WTC11 (cell line): Measurements from ENCODE around the gene RAB12. TPM values are rescaled to one million over a fixed set of nuclear protein-coding genes. Genes with fewer than 3 reads are reported as not detected.

Experiments used
- ATAC-seq: fragments of 200-7000 bp; cut with Tn5 transposase; 2 replicates; pipeline ENCODE4 v1.10.0; 2021; ENCODE audit warnings: mild to moderate bottlenecking, moderate library complexity
- CTCF ChIA-PET: fragments of 300-600 bp; sonication (Branson Sonifier 250); formaldehyde crosslinking; loops from one replicate; lab custom pipeline; 2021; ENCODE audit warnings: antibody characterized with exemption; lab: Charles Lee
- POLR2A ChIA-PET: fragments of 350-600 bp; sonication (Branson Sonifier 250); formaldehyde crosslinking; loops from one replicate; lab custom pipeline; 2021; ENCODE audit warnings: antibody characterized with exemption; lab: Charles Lee
- DNase-seq: peaks from one replicate; pipeline ENCODE4 v3.0.0; 2021; ENCODE audit warnings: low spot score
- H3K27ac Mint-ChIP-seq: 2 replicates; pipeline ENCODE4 v1.8.0; 2021; ENCODE audit warnings: mixed read lengths
- H3K27me3 Mint-ChIP-seq: 2 replicates; pipeline ENCODE4 v1.8.0; 2021; ENCODE audit warnings: low read depth, mild to moderate bottlenecking, moderate library complexity, mixed read lengths
- H3K36me3 Mint-ChIP-seq: 2 replicates; pipeline ENCODE4 v1.8.0; 2021; ENCODE audit warnings: mixed read lengths
- H3K4me1 Mint-ChIP-seq: 2 replicates; pipeline ENCODE4 v1.8.0; 2022; ENCODE audit warnings: mixed read lengths
- H3K4me3 Mint-ChIP-seq: 2 replicates; pipeline ENCODE4 v1.8.0; 2021; ENCODE audit warnings: mild to moderate bottlenecking, moderate library complexity, mixed read lengths
- H3K9me3 Mint-ChIP-seq: 2 replicates; pipeline ENCODE4 v1.8.0; 2021; ENCODE audit warnings: mixed read lengths
- NFATC4 ChIP-seq: fragments of 250-450 bp; sonication (Bioruptor Pico); IDR thresholded peaks from 2 replicates; pipeline ENCODE4 v1.9.0; 2021; ENCODE audit warnings: mild to moderate bottlenecking
- RELA ChIP-seq: sonication (generic); formaldehyde crosslinking; IDR thresholded peaks from 2 replicates; pipeline ENCODE4 v1.8.1; 2022; ENCODE audit warnings: missing genetic modification reagents, mild to moderate bottlenecking, borderline replicate concordance
- TCF7 ChIP-seq: sonication (generic); formaldehyde crosslinking; IDR thresholded peaks from 2 replicates; pipeline ENCODE4 v1.8.0; 2022; ENCODE audit warnings: mild to moderate bottlenecking, low read depth, missing genetic modification reagents, moderate library complexity
- TEAD1 ChIP-seq: sonication (generic); formaldehyde crosslinking; IDR thresholded peaks from 2 replicates; pipeline ENCODE4 v1.8.0; 2022; ENCODE audit warnings: mild to moderate bottlenecking, missing genetic modification reagents
- TEAD4 ChIP-seq: sonication (generic); formaldehyde crosslinking; IDR thresholded peaks from 2 replicates; pipeline ENCODE4 v1.8.0; 2022; ENCODE audit warnings: mild to moderate bottlenecking, missing genetic modification reagents
- ZNF263 ChIP-seq: sonication (generic); formaldehyde crosslinking; IDR thresholded peaks from 2 replicates; pipeline ENCODE4 v1.8.1; 2022; ENCODE audit warnings: low read depth, mild to moderate bottlenecking, moderate library complexity, missing genetic modification reagents
- ZNF317 ChIP-seq: sonication (generic); formaldehyde crosslinking; IDR thresholded peaks from 2 replicates; pipeline ENCODE4 v1.8.1; 2023; ENCODE audit warnings: low read depth, mild to moderate bottlenecking, moderate library complexity, missing genetic modification reagents, borderline replicate concordance
- ZNF671 ChIP-seq: fragments of 250-450 bp; sonication (Bioruptor Pico); IDR thresholded peaks from 2 replicates; pipeline ENCODE4 v1.8.0; 2021; ENCODE audit warnings: mild to moderate bottlenecking
- total RNA-seq: library from RNA; stranded (reverse); gene quantifications from 3 replicates; pipeline ENCODE4 v1.2.3, GENCODE V29; 2021
- TF ChIP-seq, protein P1 (sequence below): sonication (generic); formaldehyde crosslinking; IDR thresholded peaks from 2 replicates; pipeline ENCODE4 v1.8.0; 2022; ENCODE audit warnings: mild to moderate bottlenecking, missing genetic modification reagents
- TF ChIP-seq, protein P2 (sequence below): sonication (generic); formaldehyde crosslinking; IDR thresholded peaks from 2 replicates; pipeline ENCODE4 v1.8.1; 2022; ENCODE audit warnings: mild to moderate bottlenecking, missing genetic modification reagents, moderate library complexity, borderline replicate concordance
- TF ChIP-seq, protein P3 (sequence below): sonication (generic); formaldehyde crosslinking; IDR thresholded peaks from 2 replicates; pipeline ENCODE4 v1.8.1; 2023; ENCODE audit warnings: mild to moderate bottlenecking, missing genetic modification reagents, moderate library complexity
- TF ChIP-seq, protein P4 (sequence below): sonication (generic); formaldehyde crosslinking; IDR thresholded peaks from 2 replicates; pipeline ENCODE4 v1.8.0; 2022; ENCODE audit warnings: mild to moderate bottlenecking, missing genetic modification reagents
- TF ChIP-seq, protein P5 (sequence below): fragments of 250-450 bp; sonication (Bioruptor Pico); IDR thresholded peaks from 2 replicates; pipeline ENCODE4 v1.8.0; 2021; ENCODE audit warnings: mild to moderate bottlenecking
- TF ChIP-seq, protein P6 (sequence below): sonication (generic); formaldehyde crosslinking; IDR thresholded peaks from 2 replicates; pipeline ENCODE4 v1.8.1; 2023; ENCODE audit warnings: mild to moderate bottlenecking, missing genetic modification reagents
- TF ChIP-seq, protein P7 (sequence below): sonication (generic); formaldehyde crosslinking; IDR thresholded peaks from 2 replicates; pipeline ENCODE4 v1.8.0; 2023; ENCODE audit warnings: missing genetic modification reagents
- TF ChIP-seq, protein P8 (sequence below): fragments of 250-450 bp; sonication (Bioruptor Pico); conservative IDR thresholded peaks from 2 replicates; pipeline ENCODE4 v1.9.0; 2021; ENCODE audit warnings: mild to moderate bottlenecking

The RAB12 gene
- total RNA-seq, 1 experiment from 2014 or later, result 69.3 TPM

DNA sequence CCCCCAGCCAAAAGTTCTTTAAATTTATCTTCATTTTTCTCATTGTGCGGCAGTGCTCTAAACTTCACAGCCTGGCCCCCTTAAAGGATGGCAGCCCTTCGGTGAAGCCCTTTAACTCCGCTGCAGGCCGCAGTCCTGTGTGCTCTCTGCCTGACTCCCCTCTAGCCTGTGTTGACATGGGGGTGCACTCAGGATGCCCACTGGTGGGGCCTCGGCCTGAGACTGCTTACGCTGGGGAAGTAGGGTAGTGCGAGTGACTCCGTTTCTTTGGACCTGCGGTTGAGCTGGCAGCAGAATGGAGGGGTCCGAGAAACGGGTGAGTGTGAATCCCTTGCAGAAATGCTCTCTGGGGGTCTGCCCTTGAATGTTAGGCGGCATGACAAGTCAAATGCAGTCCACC lies 5.6 kb downstream of the RAB12 start:
- H3K9me3 Mint-ChIP-seq, result no peaks in the 10 kb centered on the region
- ChIA-PET CTCF (no interaction called here), POLR2A (no interaction called here)
- TF ChIP-seq, protein P1, sequence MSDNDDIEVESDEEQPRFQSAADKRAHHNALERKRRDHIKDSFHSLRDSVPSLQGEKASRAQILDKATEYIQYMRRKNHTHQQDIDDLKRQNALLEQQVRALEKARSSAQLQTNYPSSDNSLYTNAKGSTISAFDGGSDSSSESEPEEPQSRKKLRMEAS (CRISPR knock-in tag), result no peak
- TF ChIP-seq TEAD4 (no peak), ZNF263 (CRISPR knock-in tag) (no peak), TEAD1 (CRISPR knock-in tag) (no peak), ZNF317 (CRISPR knock-in tag) (no peak), TCF7 (CRISPR knock-in tag) (no peak), NFATC4 (CRISPR knock-in tag) (no peak), RELA (CRISPR knock-in tag) (no peak), ZNF671 (CRISPR knock-in tag) (no peak)
- TF ChIP-seq, protein P2, sequence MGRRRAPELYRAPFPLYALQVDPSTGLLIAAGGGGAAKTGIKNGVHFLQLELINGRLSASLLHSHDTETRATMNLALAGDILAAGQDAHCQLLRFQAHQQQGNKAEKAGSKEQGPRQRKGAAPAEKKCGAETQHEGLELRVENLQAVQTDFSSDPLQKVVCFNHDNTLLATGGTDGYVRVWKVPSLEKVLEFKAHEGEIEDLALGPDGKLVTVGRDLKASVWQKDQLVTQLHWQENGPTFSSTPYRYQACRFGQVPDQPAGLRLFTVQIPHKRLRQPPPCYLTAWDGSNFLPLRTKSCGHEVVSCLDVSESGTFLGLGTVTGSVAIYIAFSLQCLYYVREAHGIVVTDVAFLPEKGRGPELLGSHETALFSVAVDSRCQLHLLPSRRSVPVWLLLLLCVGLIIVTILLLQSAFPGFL (CRISPR knock-in tag), result no peak
- TF ChIP-seq, protein P3, sequence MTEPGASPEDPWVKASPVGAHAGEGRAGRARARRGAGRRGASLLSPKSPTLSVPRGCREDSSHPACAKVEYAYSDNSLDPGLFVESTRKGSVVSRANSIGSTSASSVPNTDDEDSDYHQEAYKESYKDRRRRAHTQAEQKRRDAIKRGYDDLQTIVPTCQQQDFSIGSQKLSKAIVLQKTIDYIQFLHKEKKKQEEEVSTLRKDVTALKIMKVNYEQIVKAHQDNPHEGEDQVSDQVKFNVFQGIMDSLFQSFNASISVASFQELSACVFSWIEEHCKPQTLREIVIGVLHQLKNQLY (CRISPR knock-in tag), result no peak
- TF ChIP-seq, protein P4, sequence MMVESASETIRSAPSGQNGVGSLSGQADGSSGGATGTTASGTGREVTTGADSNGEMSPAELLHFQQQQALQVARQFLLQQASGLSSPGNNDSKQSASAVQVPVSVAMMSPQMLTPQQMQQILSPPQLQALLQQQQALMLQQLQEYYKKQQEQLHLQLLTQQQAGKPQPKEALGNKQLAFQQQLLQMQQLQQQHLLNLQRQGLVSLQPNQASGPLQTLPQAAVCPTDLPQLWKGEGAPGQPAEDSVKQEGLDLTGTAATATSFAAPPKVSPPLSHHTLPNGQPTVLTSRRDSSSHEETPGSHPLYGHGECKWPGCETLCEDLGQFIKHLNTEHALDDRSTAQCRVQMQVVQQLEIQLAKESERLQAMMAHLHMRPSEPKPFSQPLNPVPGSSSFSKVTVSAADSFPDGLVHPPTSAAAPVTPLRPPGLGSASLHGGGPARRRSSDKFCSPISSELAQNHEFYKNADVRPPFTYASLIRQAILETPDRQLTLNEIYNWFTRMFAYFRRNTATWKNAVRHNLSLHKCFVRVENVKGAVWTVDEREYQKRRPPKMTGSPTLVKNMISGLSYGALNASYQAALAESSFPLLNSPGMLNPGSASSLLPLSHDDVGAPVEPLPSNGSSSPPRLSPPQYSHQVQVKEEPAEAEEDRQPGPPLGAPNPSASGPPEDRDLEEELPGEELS (CRISPR knock-in tag), result no peak
- TF ChIP-seq, protein P5, sequence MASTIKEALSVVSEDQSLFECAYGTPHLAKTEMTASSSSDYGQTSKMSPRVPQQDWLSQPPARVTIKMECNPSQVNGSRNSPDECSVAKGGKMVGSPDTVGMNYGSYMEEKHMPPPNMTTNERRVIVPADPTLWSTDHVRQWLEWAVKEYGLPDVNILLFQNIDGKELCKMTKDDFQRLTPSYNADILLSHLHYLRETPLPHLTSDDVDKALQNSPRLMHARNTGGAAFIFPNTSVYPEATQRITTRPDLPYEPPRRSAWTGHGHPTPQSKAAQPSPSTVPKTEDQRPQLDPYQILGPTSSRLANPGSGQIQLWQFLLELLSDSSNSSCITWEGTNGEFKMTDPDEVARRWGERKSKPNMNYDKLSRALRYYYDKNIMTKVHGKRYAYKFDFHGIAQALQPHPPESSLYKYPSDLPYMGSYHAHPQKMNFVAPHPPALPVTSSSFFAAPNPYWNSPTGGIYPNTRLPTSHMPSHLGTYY, result no peak
- TF ChIP-seq, protein P6, sequence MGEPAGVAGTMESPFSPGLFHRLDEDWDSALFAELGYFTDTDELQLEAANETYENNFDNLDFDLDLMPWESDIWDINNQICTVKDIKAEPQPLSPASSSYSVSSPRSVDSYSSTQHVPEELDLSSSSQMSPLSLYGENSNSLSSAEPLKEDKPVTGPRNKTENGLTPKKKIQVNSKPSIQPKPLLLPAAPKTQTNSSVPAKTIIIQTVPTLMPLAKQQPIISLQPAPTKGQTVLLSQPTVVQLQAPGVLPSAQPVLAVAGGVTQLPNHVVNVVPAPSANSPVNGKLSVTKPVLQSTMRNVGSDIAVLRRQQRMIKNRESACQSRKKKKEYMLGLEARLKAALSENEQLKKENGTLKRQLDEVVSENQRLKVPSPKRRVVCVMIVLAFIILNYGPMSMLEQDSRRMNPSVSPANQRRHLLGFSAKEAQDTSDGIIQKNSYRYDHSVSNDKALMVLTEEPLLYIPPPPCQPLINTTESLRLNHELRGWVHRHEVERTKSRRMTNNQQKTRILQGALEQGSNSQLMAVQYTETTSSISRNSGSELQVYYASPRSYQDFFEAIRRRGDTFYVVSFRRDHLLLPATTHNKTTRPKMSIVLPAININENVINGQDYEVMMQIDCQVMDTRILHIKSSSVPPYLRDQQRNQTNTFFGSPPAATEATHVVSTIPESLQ (CRISPR knock-in tag), result no peak
- TF ChIP-seq, protein P7, sequence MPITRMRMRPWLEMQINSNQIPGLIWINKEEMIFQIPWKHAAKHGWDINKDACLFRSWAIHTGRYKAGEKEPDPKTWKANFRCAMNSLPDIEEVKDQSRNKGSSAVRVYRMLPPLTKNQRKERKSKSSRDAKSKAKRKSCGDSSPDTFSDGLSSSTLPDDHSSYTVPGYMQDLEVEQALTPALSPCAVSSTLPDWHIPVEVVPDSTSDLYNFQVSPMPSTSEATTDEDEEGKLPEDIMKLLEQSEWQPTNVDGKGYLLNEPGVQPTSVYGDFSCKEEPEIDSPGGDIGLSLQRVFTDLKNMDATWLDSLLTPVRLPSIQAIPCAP (CRISPR knock-in tag), result no peak
- TF ChIP-seq, protein P8, sequence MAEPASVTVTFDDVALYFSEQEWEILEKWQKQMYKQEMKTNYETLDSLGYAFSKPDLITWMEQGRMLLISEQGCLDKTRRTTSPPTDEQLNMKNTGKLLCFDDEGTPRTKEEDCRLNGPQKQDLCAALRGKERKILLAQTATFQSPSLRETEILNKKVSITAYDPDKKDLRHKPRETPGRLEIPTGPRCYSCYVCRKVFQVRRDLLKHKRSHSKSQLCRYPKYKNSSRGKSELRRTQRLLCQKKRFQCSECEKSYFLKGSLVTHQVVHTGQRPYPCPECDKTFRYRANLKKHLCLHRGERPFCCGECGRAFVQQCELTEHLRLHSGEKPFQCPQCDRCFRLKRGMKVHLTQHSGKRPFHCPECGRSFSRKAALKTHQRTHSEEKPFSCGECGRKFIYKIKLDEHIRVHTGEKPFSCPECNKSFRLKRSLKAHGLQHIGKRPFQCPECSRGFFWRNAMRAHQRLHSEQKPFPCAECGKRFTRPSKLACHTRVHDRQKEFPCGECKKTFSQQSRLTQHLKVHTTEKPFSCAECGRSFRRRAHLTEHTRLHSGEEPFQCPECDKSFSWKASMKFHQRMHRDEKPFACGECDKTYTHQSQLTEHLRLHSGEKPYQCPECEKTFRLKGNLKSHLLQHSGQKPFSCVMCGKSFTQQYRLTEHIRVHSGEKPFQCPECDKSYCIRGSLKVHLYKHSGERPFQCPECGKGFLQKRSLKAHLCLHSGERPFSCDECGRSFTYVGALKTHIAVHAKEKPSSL (CRISPR knock-in tag), result no peak
- H3K27me3 Mint-ChIP-seq, result no peaks in the 10 kb centered on the region
- H3K27ac Mint-ChIP-seq, result peak overlapping the region; percentile 96
- peaks cover 51% of the 10 kb centered on the region for H3K36me3 Mint-ChIP-seq
- ATAC-seq (peak; percentile 43), DNase-seq (no peak)
- H3K4me1 Mint-ChIP-seq, result peaks cover 91% of the 10 kb centered on the region
- peak overlapping the region; percentile 42 for H3K4me3 Mint-ChIP-seq
